Activated CD4-positive, alpha-beta T cell treated with anti-CD3 and anti-CD28 coated beads for 24 hours (primary cell): Measurements from ENCODE around the gene COG1.

Source experiments
- DNase-seq, 2 donors: peaks; one replicate each; pipeline ENCODE4 v3.0.0-alpha.2; 2020; ENCODE audit warnings: low read depth in 2 of 2

The COG1 gene

GRCh38 chr17:73172252-73172651 lies 20.6 kb upstream of the COG1 start:
- DNase-seq = no peak

DNA sequence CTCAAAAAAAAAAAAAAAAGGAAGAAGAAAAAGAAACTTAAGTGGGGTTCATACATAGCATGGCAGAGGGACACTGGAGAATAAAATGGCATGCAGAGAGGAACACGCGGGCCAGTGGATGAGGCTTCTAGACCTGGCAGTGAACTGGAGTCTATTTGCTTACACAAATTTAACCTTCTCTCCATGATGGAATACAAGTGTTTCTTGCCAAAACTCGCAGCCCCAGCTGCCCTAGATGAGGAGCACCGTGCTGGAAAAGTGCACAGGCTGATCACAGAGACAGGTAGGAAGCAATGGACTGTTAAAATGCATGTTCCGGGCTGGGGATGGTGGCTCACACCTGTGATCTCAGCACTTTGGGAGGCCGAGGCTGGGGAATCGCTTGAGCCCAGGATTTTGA lies 18.7 kb upstream of the COG1 start:
- DNase-seq = no peak

GRCh38 chr17:73175962-73176565 lies 16.8 kb upstream of the COG1 start:
- no peak for DNase-seq

- DNase-seq = no peak
These were observed 13.5 kb upstream of the COG1 start for GRCh38 chr17:73179387-73179786.

DNA sequence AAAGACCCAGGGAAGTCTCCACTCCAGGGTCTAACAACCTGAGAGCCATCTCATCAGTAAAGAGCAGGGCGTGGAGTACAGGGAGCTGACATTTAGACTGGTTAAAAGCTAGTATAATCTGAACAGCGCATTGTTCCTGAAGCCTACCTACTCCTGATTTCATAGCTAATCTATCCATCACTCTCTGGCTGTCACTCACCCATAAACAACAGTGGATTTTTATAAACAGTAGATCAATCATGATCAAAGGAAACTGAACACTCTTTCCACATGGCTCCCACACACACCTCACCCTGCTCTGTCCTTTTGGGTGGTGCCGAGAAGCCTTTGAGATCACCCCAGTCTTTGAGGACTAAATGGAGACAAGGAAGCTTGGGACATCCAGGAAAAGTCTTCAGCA lies 13.0 kb upstream of the COG1 start:
- no peak for DNase-seq

DNA sequence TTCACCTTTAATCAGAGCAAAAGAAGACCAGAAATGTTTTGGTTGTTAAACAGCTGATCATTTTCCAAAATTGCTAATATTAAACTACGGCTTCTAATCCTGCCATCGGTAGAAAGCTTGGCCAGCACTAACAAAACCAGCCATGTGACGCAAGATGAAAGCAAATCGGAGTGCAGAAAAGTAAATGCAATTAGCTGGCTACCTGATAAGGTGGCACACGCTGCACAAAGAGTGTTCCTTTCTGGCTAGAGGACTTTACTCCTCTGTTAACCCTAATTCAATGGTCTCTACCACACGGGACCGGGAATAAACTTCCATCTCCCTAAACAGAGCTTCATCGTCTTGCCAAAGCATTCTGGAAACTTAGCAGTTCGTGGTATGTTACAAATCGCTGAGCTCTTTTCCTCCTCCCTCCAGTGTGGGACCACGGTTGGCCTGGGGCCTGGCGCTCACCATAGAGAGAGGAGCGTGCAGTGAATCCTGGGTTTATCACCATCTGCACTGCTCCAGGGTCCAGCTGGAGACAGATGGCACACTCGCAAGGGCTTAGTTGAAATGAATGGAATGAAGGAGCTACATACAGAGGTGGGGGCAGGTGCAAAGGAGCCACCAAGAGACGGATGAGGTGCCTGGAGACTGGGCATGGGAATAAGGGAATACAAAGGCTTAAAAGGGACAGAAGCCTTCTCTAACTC lies 10.1 kb upstream of the COG1 start:
- DNase-seq = no peak

DNA sequence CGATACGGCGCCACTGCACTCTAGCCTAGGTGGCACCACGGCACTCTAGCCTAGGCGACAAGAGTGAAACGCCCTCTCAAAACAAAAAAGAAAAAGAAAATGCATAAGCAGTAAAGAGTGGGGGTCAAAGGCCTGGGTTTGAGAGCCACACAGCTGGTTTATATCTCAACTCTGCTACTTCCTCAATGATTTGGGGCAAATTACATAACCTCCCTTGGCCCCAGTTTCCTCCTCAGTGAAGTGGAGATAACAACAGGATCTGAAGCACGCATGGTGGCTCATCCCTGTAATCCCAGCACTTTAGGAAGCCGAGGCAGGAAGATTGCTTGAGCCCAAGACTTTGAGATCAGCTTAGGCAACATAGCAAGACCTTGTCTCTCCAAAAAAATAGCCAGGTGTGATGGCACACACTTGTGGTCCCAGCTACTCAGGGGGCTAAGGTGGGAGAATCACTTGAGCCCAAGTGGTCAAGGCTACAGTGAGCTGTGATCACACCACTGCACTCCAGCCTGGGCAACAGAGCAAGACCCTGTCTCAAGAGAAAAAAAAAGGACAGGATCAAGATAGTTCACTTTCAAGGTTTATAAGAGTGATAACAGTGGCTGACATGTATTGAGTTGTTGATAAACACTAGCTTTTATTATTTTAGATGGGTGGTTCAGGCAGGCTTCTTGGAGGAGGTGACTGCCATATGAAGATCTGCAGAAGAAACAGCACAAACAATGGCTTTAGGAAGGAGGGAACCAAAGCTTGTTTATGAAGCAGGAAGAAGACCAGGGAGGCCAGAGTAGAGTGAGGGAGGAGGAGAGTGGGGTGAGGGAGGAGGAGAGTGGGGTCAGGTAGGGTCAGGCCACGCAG lies 8.5 kb upstream of the COG1 start:
- DNase-seq = no peak

DNA sequence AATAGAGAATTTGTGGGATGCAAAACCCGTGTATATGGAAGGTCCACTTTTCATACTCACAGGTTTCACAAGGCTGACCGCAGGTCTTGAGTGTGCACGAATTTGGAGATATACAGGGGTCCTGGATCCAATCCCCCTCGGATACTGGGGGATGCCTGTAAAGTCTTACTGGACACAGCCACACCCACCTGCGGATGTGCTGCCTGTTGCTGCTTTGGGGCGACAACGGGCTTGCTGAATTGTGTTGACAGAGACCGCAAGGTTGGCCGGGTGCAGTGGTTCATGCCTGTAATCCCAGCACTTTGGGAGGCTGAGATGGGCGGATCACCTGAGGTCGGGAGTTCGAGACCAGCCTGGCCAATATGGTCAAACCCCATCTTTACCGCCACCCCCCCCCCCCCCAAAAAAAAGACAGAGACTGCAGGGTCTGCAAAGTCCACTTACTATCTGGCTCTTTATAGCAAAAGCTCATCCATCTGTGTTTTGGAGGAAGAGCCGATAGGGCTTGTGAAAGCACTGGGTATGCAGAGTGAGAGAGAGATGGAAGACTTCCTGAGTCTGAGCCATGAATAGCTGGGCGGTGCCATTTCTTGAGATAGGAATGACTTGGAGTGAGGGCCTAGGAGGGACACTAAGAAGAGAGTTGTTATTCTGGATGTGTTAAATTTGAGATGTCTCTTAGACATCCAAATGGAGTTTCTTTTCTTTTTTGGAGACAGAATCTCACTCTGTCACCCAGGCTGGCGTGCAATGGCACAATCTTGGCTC lies 6.4 kb upstream of the COG1 start:
- DNase-seq = no peak

- no peak for DNase-seq
These were observed 5.6 kb upstream of the COG1 start for GRCh38 chr17:73187203-73187769.

GRCh38 chr17:73188011-73188410 lies 4.8 kb upstream of the COG1 start:
- DNase-seq = no peak

DNA sequence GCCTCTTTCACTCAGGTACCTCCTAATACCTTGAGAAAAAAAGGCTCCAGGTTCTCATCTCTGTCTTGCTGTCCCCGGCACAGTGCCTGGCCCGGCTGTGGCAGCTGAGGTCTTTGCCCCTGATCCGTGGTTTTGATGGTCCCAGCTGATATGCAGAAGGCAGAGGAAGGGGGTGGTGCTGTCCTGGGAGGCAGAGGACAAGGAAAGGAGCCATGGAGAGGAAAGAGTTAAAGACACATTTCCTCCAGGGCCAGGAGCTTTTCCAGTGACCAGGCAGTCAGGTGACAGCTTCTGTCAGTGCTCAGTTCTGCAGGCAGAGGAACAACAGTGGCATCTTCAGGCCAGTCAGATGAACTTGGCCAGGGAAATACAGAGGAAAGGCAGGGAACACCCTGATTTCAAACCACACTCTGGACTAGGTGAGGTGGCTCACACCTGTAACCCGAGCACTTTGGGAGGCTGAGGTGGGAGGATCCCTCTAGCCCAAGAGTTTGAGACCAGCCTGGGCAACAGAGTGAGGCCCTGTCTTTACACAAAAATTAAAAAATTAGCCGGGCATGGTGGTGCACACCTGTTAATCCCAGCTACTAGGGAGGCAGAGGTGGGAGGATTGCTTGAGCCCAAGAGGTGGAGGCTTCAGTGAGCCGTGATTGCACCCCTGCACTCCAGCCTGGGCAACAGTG lies 3.3 kb upstream of the COG1 start:
- no peak for DNase-seq

DNA sequence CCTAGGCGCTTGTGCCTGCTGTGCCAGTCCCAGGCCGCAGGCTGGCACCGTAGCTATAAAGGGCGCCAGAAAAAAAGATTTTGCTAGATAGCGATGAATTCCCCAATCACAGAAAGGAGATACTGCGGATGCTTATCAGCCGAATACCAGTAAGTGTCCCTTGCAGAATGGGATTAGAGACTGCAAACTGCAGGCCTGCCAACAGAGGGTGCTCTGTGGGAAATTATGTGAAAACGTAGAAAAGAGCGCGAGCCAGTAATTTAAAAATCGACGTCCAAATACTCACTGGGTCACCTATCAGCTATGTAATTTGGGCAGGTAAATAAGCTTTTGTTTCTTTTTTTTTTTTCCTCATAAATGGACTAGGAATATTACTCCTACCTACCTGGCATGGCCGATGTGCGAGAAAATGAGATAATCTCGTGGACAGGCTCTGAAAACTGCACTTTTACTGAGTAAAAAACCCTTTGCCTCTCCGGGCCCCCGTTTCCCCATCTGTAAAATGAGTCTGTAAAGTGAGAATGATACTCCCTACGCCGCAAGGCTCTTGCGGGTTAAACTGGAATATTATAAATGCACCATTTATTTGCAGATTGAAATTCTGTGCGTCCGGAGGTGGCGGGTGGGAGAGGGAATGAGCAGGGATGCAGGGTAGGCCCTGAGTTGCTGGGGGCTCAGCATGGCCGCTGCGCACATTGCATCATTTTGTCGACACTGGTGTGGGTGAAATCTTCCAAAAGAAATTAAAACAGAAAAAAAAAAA lies 1.2 kb upstream of the COG1 start:
- DNase-seq = peak; percentile 48 to 54

- DNase-seq = peak; percentile 33 to 48
These were observed 505 bp upstream of the COG1 start for GRCh38 chr17:73192206-73192893.

DNA sequence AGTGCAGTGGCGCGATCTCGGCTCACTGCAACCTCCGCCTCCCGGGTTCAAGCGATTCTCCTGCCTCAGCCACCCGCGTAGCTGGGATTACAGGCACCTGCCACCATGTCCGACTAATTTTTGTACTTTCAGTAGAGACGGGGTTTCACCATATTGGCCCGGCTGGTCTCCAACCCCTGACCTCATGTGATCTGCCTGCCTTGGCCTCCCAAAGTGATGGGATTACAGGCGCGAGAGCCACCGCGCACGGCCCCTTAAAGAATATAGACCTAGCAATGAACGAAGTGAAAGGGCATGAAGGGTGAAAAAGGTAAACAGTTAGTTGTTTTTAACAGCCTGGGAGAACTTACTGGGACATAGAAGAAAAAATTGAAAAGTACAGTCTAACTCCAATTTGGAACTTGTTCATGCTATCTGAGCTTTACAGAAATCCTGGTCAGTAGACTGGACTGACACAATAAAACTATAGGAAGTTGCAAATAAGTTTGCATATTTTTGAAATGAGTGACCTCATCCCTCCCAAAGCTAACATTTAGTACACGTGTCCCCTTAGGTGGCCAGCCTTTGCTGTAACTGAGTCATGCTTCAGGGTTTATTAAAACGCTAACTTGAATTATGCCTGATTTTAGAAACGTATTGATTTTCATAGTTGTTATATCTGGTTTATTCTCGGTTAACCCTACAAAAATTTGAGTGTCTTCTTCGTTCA lies 1.8 kb downstream of the COG1 start:
- DNase-seq = no peak

- no peak for DNase-seq
These were observed 3.6 kb downstream of the COG1 start for GRCh38 chr17:73196500-73196899.

DNA sequence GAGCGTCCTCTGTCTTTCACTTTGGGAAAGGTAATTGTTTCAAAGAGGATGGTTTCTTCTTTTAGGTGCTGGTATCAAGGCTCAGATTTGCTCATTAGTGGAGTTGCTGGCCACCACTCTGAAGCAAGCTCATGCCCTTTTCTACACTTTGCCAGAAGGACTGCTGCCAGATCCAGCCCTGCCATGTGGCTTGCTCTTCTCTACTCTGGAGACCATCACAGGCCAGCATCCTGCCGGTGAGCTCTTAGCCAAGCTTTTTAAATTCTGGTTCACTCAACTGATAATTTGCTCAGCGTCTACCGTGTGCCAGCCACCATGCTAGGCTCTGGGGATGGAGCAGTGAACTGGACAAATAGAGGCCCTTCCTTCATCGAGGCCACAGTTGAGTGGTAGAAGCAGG lies 4.3 kb downstream of the COG1 start:
- no peak for DNase-seq

- no peak for DNase-seq
These were observed 5.5 kb downstream of the COG1 start for GRCh38 chr17:73198201-73198929.

GRCh38 chr17:73198930-73199260 lies 6.0 kb downstream of the COG1 start:
- DNase-seq = no peak
